ACC112 (cell line): ENCODE data around the gene HDAC11.

Source experiments
- H2AFZ ChIP-seq: fragments of 200-600 bp; sonication (generic); one replicate; pipeline ENCODE4 v1.6.0; 2017; ENCODE audit warnings: antibody characterized with exemption, low read length; ENCODE audit not compliant: unreplicated experiment
- H3K27ac ChIP-seq: fragments of 200-600 bp; sonication (generic); 2 replicates; pipeline ENCODE4 v1.5.1; 2014; ENCODE audit warnings: low read depth, mild to moderate bottlenecking, antibody characterized with exemption, low read length, moderate library complexity
- H3K27me3 ChIP-seq: fragments of 200-600 bp; sonication (generic); 2 replicates; pipeline ENCODE4 v1.6.1; 2014; ENCODE audit warnings: mild to moderate bottlenecking, antibody characterized with exemption, low read length, moderate library complexity, mixed read lengths; ENCODE audit not compliant: insufficient read depth
- H3K36me3 ChIP-seq: fragments of 200-600 bp; sonication (generic); 2 replicates; pipeline ENCODE4 v1.6.1; 2016; ENCODE audit warnings: mild to moderate bottlenecking, antibody characterized with exemption, low read length, moderate library complexity, mixed read lengths; ENCODE audit not compliant: insufficient read depth
- H3K4me1 ChIP-seq: fragments of 200-600 bp; sonication (generic); one replicate; pipeline ENCODE4 v1.6.1; 2016; ENCODE audit warnings: low read length, mixed read lengths; ENCODE audit not compliant: insufficient read depth, unreplicated experiment, control insufficient read depth
- H3K4me3 ChIP-seq: fragments of 200-600 bp; sonication (generic); 2 replicates; pipeline ENCODE4 v1.5.1; 2014; ENCODE audit warnings: mild to moderate bottlenecking, low read depth, low read length
- H3K79me2 ChIP-seq: fragments of 200-600 bp; sonication (generic); one replicate; pipeline ENCODE4 v1.6.0; 2016; ENCODE audit warnings: low read length; ENCODE audit not compliant: control insufficient read depth, unreplicated experiment, insufficient read depth

HDAC11 gene

GRCh38 chr3:13509059-13509815 lies 29.1 kb downstream of the HDAC11 start:
- Histone ChIP-seq H3K27ac (no peak overlapping the region), H3K79me2 (no peaks in the 10 kb centered on the region), H3K27me3 (no peaks in the 10 kb centered on the region), H3K4me1 (peaks cover 2% of the 10 kb centered on the region), H2AFZ (no peak overlapping the region), H3K4me3 (no peak overlapping the region), H3K36me3 (no peaks in the 10 kb centered on the region)

DNA sequence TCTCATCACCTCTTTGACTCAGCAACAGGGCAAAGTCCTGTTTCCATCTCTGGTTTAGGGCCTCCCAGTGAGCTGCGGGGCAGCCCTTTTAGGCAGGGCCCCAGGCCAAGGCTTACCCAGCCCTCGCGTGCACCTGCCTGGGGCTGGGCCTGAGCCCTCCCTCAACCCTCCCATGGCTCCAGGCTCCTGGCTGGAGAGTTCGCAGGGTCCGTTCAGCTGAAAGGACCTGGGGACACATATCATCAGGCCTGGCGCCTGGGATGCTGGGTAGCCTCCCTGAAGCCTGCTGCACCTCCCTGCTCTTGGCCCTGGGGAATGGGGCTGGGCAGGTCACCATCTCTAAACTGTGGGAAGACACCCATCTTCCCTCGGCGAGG lies 29.7 kb downstream of the HDAC11 start:
- no peak overlapping the region for H2AFZ ChIP-seq
- no peak overlapping the region for H3K27ac ChIP-seq
- H3K4me3 ChIP-seq = no peak overlapping the region
- H3K79me2 ChIP-seq = no peaks in the 10 kb centered on the region
- peaks cover 2% of the 10 kb centered on the region for H3K4me1 ChIP-seq
- no peaks in the 10 kb centered on the region for H3K27me3 ChIP-seq
- no peaks in the 10 kb centered on the region for H3K36me3 ChIP-seq

DNA sequence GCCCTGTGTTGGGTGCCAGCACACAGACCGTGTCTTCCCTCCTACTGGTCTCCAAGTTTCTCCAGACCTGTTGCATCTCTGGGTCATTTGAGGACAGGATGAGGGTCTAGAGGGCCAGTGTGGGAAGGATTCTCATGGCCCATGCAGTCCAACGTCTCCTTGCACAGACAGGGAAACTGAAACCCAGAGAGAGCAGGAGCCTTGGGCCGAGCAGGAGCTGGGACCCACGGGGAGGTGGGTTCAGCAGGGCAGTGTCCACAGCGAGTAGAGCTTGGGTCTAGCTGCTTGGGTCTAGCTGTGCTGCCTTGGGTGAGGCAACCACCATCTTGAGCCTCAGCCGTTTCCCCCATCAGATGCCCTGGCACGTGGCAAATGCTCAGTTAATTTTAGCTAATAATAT lies 32.3 kb downstream of the HDAC11 start:
- Histone ChIP-seq H3K27ac (no peak overlapping the region), H3K4me1 (peaks cover 7% of the 10 kb centered on the region), H3K4me3 (no peak overlapping the region), H3K27me3 (no peaks in the 10 kb centered on the region), H3K36me3 (no peaks in the 10 kb centered on the region), H2AFZ (no peak overlapping the region), H3K79me2 (no peaks in the 10 kb centered on the region)

DNA sequence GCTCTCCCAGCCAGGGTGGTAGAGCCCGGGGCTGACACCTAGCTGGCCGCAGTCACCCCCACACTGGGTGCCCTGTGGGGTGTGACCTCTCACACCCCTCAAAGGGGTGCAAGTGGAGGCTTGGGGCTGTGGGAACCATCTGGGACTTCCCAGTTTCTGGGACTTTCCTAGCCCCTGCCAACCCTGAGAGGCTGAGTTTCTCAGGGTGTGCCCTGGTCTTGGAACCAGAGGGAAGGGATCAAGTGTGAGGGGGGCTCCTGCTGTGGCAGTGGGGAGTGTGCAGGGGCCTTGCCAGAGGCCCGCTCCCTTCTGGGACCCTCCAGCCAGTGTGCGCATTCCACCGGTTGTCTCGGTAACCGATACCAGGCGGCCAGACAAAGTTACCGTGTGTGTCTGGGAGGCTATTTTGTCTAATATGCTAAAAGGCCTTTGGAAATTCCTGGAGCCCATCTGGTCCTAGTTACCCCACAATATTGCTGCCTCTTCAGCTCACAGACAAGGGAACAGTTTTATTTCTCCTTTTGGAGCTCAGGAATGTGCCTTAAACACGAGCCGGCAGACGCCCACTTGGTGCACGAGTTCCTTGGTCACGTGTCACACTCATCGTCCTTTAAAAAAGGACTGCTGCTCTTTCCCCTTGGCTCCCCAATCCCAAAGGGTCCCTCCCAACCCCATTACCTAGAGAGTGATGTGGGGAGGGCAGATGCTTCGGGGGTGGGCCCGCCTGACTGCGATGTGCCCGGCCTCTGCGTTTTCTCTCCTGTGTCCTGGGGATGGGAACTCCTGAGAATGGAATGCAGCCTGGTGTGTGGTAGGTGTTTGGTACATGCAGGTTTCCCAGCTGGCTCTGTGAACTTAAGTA lies 33.2 kb downstream of the HDAC11 start:
- Histone ChIP-seq H2AFZ (no peak overlapping the region), H3K27me3 (no peaks in the 10 kb centered on the region), H3K4me1 (peaks cover 11% of the 10 kb centered on the region), H3K4me3 (no peak overlapping the region), H3K27ac (no peak overlapping the region), H3K79me2 (no peaks in the 10 kb centered on the region), H3K36me3 (no peaks in the 10 kb centered on the region)

DNA sequence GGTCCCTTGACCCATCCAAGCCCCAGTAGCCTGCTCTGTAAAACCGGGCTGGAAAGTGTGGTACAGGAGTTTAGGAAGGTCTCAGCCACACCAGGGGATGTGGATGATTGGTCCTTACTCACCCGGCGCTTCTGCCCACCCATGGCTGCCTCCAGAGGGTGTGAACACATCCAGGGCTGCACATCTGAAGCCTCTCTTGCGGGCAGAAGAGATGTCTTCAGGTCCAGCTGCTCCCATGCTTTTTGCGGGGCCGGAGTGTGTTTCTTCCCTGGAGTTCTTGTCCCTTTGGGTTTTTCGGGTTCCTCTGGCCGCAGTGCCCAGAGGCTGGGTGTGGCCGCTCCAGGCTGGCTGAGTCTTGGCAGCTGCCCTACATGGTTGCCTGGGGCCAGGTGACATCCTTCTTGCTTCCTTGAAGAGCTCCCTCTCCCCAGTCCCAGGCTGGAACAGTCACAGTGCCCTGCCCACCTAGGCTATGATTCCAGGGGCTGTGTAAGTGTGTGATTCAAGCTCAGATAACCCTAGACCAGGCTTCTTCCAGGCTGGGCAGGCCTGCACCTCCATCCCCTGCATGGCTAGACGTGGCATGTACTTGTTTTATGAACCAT lies 33.9 kb downstream of the HDAC11 start:
- no peak overlapping the region for H2AFZ ChIP-seq
- no peaks in the 10 kb centered on the region for H3K27me3 ChIP-seq
- H3K79me2 ChIP-seq = no peaks in the 10 kb centered on the region
- peaks cover 11% of the 10 kb centered on the region for H3K4me1 ChIP-seq
- H3K27ac ChIP-seq = no peak overlapping the region
- H3K4me3 ChIP-seq = no peak overlapping the region
- no peaks in the 10 kb centered on the region for H3K36me3 ChIP-seq

DNA sequence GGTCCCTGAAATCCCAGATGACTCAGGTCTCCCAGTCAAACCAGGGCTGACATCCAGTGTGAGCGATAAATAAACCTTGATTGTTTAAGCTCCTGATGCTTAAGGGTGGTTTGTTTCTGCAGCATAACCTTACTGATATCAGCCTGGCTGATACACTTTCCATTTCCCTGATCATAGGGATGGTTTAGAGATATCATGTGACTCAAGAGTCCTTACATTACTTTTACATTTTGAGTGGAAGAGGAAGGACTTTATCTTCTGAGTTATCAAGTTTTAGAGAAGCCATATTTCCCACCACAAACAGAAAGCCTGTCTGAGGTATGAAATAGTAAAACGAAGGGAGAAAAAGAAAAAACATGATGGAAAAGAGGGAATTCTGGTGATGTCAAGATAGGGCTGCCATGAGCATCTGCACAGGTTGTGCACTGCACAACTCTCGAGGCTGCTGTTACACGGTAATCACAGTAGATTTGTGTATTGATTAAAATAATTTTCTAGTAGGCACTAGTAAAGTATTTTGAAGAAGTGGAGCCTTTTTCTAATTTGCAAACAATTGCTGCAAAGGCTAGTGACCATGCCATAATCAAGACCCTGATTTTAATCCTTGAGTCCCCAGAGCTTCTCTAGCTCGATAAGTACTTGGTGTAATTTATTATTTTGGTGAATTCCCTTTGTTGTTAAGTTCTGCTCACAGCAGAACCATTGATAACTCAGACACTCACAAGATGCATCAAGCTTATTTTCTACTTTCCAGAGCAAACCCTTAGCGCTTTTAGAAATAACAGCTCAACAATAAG lies 34.7 kb downstream of the HDAC11 start:
- no peak overlapping the region for H2AFZ ChIP-seq
- H3K4me3 ChIP-seq = no peak overlapping the region
- H3K27me3 ChIP-seq = no peaks in the 10 kb centered on the region
- H3K36me3 ChIP-seq = no peaks in the 10 kb centered on the region
- H3K79me2 ChIP-seq = no peaks in the 10 kb centered on the region
- H3K27ac ChIP-seq = no peak overlapping the region
- peaks cover 11% of the 10 kb centered on the region for H3K4me1 ChIP-seq

DNA sequence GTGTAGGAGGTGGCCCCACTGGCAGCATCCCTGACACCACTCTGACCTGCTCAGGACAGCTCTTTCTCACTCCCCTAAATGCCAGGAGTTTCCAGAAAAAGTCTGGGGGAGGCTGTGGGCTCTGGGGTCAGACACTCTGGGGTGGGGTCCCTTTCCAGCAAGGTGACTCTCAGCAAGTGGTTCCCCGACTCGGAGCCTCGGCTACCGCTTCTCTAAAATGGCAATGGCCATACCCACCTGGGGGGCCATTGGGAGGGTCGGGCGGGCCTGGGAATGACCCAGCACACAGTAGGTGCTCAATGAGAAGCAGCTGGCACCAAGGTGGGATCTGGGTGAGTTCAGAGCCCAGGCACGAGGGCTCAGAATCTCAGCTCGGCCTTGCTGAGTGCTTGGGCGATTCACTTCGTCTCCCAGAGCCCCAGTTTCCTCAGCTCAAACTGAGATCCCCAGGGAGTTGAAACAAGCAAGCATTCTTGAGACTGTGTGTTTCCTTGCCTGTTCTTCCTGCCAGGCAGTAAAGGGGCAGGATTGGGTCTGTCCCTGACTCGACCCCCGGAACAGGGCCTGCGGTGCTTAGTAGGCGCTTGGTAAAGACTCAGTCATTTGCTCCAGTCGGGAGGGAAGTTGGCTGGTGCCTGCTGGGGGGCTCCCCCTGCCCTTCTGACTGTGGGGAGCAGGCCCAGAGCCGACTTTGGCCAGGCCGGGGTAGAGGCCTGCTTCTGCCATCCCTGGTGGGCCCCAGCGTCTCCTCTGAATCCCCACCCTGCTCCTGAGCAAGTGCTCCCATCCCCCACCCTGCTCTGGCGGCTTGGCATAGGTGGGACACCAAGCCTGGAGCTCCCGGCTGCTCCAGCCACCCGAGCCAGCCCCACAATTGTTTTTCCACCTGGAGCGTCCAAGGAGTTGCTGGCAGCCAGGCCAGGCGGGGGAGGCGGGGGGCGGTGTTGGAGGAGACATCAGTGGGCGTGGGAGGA lies 36.0 kb downstream of the HDAC11 start:
- no peak overlapping the region for H2AFZ ChIP-seq
- no peaks in the 10 kb centered on the region for H3K36me3 ChIP-seq
- H3K27me3 ChIP-seq = no peaks in the 10 kb centered on the region
- H3K79me2 ChIP-seq = no peaks in the 10 kb centered on the region
- H3K4me3 ChIP-seq = no peak overlapping the region
- peaks cover 11% of the 10 kb centered on the region for H3K4me1 ChIP-seq
- H3K27ac ChIP-seq = no peak overlapping the region

DNA sequence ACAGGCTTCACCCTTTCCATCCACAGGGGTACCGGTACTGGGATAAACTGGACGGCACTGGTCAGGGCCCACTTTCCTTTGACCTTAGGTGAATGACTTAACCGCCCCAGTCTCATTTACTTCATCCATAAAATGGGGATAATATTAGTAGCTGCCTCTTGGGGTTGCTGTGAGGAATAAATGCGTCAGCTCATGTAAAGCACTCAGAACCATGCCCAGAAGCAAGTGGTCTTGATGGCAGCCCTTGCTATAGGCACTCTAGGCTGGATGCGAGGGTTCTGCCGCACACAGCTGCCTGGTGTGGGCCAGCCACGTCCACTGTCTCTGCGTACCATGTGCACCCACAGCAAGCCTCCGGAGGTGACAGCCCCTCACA lies 36.6 kb downstream of the HDAC11 start:
- Histone ChIP-seq H3K27ac (no peak overlapping the region), H3K4me1 (peaks cover 11% of the 10 kb centered on the region)

DNA sequence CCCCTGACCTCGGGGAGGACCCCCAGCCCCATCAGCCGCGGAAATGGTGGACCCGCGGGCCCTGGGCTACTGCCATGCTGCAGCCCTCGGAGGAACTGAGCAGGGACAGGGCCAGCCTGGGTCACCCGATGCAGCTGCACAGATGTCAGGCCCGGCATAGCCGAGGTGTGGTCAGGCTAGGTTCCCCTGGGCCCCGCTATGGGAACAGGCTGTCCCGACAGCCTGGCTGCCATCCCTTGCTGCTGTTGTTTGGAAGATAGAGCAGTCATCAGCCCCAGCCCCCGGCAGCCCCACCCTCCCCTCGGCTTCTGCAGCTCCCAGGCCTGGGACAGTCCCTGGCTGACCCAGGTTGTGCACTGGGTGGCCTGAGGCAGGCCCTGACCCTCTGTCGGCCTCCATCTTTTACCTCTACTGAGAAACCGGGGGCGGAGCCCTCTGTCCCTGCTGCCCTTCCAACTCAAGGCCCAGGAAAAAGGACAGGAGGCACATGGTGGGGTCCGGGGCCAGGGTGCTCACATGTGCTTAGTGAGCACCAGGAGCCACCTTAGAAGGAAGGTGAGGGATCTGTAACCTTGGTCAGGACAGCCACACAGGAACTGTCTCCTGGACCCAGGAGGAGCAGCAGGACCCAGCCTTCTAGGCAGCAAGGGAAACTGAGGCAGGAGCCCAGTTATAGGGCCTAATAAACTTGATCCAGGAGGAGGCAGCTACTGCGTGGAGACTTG lies 37.3 kb downstream of the HDAC11 start:
- no peak overlapping the region for H3K4me3 ChIP-seq
- H3K4me1 ChIP-seq = peaks cover 11% of the 10 kb centered on the region
- H3K27ac ChIP-seq = no peak overlapping the region
- no peak overlapping the region for H2AFZ ChIP-seq
- no peaks in the 10 kb centered on the region for H3K27me3 ChIP-seq
- H3K36me3 ChIP-seq = no peaks in the 10 kb centered on the region
- H3K79me2 ChIP-seq = no peaks in the 10 kb centered on the region

More for the DNA sequence above, 36.6 kb downstream of the HDAC11 start:
- Histone ChIP-seq H3K36me3 (no peaks in the 10 kb centered on the region), H3K4me3 (no peak overlapping the region), H2AFZ (no peak overlapping the region), H3K79me2 (no peaks in the 10 kb centered on the region), H3K27me3 (no peaks in the 10 kb centered on the region)
